Measurements from ENCODE around the gene KLF11. TPM values are rescaled to one million over a fixed set of nuclear protein-coding genes. Genes with fewer than 3 reads are reported as not detected.
A peak's percentile ranks its signal among the peaks of the same experiment; 100 is the strongest.

Gene KLF11
- total RNA-seq, 1 donor from 2014 or later, result 4.4 TPM

DNA sequence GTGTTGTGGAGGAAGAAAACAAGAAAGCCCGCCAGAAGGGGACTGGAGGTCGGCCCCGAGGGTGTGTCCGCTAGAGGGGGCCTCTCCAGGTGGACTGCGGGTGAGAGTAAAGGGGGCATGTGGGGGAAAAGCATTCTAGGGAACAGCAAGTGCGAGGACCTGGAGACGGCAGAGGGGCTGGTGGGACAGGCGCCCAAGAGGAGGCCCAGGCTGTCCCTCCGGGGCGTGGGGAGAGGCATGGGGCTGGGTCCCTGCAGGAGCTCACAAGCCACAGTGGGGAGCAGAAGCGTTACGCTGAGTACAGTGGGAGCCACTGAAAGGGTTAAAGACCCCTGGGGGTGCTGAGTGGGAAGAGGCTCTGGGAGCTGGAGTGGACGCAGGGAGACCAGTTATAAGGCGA lies 1.6 kb upstream of the KLF11 start:
- DNase-seq (ENCODE audit: low read depth in 2 of 2), result no peak

DNA sequence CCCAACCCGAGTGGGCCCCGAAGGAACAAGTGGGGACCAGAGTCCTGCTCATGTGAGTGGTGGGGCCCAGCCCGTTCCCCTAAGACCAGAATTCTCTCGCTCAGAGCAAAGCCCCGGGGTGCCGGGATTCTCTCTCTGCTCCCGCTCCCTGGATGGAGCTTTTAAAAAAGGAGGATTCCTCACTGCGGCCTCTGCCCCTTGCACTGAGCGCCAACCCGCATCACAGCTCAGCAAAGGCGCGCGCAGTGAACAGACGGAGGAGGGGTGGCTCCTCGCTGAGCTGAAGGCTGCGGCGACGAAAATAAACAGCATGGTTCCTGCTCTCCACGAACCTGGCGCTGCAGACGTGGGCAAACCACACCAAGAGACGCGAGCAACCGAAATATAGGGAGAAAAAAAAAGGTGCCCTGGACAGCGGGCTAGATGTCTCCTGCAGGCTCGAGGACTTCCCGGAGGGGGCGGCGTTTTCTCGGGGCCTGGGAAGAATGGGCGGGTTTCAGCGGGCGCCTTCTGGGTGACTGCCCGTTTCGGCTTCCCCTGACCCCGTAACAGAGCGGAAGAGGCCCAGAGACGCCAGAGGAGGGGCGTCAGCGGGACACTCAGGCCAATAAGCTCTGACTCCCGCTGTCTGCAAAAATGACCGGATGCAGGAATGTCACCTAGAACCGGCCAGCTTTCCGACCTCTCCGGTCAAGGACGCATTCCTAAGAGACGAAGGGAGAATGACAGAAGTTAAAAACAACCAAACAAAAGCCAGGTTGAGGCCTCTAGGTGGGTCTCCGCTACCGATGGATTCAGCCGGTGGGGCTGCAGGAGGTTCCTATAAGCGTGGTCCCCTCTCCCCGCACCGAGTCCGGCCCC lies 819 bp upstream of the KLF11 start:
- peak; percentile 36 to 79 for DNase-seq (ENCODE audit: low read depth in 2 of 2)

DNA sequence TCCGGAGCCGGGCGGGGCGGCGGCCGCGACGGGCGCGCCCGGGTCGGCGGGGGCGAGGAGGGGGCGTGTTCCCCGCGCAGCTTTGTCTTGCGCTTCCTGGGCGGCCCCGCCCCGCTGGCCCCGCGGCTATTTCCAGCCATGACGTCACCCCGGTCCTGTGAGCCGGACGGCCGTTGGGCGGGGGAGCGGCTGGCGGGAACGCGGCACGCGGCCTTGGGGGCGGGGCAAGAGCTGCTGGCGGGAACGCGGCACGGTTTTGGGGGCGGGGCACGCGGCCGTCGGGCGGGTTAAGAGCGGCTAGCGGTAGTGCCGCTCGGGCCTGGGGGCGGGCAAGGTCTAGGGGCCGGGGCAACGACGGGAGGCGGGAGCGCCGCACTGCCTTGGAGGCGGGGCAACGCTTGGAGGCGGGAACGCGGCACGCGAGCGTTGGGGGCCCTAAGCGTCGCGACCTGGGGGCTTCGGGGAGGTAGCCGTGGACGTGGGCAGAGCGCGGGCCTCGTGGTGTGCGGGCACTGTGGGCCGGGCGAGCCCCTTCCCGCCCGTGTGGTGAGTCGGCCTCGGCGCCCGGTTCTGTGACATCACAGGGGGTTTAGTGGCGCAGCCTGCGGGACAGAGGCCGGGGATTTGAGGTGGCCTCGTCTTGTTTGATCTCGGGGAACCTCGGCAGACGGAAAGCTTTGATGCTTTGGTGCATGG lies 704 bp downstream of the KLF11 start:
- DNase-seq (ENCODE audit: low read depth in 2 of 2), result peak; percentile 82 to 95

DNA sequence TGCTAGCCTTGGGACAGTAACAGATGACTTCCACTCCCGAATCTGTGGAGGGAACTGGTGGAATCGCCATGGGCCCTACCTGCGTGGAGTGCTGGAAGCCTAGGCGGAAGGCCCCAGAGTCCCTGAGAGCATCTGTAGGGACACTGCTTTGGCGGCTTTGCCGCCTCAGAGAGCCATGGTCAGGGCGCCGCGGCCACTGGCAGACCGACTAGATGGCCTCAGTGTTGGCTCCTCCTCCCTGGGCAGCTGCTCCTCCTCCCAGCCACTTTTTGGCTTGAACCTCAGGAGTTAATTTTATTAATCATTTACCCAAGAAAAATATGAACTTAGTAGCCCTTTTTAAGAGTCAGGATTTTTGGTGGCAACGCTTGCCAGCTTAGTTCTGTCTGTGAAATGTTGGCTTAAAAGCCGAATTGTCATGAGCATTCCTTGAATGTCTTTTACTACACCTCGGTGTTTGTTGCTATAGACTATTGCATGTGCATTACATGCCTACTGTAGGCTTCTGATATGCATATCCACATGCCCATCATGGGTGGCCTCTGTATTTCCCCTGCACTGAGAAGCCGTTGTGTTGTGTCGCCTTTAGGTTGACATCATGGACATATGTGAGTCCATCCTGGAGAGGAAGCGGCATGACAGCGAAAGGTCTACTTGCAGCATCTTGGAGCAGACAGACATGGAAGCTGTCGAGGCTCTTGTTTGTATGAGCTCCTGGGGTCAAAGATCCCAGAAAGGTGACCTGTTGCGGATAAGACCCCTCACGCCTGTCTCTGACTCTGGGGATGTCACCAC lies 2.4 kb downstream of the KLF11 start:
- no peak for DNase-seq (ENCODE audit: low read depth in 2 of 2)

DNA sequence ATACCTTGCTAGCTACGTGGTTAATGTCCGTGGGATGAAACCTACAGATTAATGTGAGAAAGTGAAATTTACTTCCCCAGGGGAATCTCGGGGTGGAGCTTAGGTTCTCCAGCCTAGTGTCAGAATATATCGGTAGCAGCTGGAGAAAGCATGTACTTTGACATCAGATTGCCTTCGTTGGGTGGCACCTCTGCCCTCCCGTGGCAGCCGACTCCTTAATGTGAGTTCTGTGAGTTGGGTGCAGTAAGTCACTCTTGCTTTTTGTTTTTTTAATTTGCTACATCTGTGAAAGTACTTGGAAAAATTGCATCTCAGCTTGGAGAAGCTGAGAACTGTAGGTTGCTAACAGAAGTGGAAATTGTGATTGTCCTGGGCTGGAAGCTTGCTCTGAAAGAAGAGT lies 3.6 kb downstream of the KLF11 start:
- no peak for DNase-seq (ENCODE audit: low read depth in 2 of 2)

DNA sequence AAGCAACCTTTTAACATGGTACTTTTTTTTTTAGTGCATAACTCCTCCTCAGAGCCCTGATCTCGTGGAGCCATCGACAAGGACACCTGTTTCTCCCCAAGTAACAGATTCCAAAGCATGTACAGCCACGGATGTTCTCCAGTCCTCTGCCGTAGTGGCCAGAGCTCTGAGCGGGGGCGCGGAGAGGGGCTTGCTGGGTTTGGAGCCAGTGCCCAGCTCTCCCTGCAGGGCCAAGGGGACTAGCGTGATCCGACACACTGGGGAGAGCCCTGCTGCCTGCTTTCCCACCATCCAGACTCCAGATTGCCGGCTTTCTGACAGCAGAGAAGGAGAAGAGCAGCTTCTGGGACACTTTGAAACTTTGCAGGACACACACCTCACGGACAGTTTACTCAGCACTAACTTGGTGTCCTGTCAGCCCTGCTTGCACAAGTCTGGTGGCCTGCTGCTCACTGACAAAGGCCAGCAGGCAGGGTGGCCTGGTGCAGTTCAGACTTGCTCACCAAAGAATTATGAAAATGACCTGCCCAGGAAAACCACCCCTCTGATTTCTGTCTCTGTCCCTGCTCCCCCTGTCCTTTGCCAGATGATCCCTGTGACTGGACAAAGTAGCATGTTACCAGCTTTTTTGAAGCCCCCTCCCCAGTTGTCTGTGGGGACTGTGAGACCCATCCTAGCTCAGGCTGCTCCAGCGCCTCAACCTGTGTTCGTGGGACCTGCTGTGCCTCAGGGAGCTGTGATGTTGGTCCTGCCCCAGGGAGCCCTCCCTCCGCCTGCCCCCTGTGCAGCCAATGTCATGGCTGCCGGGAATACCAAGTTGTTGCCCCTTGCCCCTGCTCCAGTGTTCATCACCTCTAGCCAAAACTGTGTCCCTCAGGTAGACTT lies 4.5 kb downstream of the KLF11 start:
- no peak for DNase-seq (ENCODE audit: low read depth in 2 of 2)

DNA sequence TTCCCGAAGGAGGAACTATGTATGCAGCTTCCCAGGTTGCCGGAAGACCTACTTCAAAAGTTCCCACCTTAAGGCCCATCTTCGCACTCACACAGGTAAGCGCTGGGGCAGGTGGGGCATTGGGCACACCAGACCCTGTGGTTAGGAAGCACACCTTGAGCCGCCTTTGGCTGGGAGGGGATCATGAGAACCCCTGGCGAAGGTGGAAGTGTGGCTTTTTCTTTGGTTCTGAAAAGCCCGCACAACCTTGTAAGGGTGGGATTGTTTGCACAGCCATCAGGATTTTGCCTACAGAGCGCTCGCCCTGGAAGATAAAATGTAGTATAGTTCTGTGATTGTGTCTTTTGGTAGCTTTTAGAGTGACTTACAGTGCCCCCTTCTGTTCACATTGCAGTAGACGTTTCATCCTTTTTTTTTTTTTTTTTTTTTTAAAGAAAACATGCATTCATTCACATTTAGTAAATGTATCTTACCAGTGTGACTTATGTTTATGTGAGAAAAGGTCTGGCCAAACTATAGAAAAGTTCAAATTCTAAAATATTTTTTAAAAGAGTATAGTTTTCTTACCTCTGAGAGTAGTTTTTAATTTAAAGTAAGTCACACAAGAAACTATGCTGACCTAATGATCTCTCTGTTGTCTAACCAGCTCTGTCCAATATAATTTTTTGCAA lies 5.3 kb downstream of the KLF11 start:
- DNase-seq (ENCODE audit: low read depth in 2 of 2), result peak; percentile 54 to 71

DNA sequence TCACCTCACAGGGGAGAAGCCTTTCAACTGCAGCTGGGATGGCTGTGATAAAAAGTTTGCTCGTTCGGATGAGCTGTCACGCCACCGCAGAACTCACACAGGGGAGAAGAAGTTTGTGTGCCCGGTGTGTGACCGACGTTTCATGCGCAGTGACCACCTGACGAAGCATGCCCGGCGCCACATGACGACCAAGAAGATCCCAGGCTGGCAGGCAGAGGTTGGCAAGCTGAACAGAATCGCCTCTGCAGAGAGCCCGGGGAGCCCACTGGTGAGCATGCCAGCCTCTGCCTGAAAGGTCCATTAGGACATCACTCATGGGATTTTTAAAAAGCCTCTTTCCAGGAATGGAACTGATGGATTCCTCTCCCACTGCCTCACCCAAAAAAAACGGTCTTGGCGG lies 8.9 kb downstream of the KLF11 start:
- no peak for DNase-seq (ENCODE audit: low read depth in 2 of 2)

DNA sequence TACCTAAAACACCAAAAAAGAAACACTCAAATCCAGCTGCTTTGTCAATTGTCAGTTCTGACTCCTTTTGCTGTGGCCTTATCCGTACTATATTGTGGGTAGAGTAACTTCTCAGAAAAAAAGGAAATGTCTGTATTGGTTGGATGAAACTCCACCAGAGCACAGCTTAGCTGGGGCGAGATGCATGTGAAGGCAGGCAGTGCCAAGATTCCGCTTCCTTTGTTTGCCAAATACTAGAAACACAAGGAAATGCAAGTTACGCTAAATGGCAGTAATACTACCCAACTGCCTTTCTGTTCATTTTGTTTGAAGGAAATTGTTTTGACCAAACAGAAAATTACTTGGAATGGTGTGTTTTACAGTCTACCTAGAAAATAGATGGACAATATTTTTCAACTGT lies 10.0 kb downstream of the KLF11 start:
- DNase-seq (ENCODE audit: low read depth in 2 of 2), result no peak

DNA sequence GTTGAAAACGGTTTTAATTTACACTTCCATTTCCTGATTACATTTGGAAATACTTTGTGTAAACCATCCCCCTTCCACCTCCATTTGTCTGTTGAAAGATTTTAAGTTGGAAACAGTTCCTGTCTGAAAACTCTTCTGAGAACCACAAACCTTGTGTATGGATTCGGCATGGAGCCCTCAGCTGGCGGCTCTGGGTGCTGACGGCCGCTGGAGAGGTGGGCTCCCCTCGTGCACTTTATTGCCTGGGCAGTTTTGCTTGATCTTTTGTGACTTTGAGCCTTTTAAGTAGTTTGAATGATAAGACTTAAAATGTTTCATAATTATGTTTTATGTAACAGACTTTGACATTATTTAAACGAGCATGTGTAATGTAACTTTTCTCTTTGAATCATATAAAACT lies 11.1 kb downstream of the KLF11 start:
- DNase-seq (ENCODE audit: low read depth in 2 of 2), result no peak

DNA sequence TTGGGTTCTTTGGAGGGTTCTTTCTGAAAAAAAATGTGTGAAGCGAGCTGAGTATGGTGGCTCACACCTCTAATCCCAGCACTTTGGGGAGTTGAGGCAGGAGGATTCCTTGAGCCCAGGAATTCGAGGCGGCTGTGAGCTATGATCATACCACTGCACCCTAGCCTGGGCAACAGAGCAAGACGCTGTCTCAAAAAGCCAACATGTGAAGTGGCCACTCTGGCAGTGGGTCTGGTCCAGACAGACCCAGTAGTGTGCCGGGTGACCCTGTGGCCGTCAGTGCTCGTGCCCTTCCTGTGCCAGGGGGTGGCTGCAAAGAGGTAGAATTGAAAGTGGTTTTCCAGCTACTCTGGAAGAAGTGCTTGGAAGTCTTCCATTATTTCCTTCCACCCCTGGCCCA lies 11.6 kb downstream of the KLF11 start:
- DNase-seq (ENCODE audit: low read depth in 2 of 2), result no peak

DNA sequence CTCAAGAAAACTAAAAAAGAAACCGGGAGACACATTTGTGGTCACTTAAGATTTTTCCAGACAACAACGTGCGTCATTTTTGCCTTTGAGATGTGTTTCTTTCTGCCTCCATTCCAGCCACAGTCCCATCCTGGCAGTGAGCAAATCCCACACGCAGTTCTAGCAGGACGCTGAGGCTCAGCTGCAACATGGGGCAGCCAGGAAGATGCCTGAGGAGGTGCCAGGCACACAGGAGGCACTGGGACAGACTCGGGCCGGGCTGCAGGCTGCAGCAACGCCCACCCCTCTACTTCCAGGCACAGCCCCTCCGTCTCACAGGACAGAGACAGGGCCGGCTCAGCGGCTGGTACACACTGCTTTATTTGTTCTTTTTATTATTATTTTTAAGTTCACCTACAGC lies 13.1 kb downstream of the KLF11 start:
- DNase-seq (ENCODE audit: low read depth in 2 of 2), result no peak

DNA sequence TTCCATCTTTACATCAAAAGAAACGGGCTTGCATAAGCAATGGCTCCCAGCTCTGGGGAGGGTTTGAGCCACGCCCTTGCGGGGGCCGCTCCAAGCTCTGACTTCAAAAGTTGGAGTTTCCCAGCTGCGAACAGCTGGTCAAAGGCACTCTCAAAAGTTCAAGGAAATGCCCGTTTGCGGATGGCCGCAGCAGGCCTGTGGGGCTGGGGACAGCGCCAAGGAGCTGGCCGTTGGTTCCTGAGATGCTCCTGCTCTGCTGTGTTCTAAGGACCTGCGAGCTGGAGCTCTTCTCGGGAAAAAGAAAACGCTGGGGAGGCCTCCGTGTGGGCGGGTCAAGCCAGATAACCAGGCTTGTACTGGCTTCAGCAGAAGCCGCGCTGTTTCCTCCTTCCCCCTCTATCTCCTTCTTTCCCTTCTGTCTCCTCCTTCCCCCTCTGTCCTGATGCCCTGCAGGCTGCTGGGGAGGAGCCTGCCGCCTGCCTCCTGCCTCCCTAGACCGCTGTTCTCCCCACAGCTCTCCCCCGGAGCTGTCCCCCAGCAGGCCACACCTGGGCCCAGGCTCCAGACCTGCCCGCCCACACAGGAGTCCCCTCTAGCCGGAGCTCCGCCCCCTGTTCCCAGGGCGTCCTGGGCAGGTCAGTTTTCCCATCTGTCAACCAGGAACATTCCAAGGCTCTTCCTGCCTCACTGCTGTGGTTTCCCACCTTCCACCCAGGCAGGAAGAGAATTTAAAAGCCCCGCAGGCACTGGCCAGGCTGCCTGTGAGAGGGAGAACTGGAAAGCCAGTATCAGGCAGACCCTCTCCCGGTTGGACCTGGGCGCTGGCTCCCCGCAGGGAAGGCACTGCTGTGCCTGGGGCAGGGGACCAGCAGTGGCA lies 14.1 kb downstream of the KLF11 start:
- peak in 1 of 2 donors; percentile 15 for DNase-seq (ENCODE audit: low read depth in 2 of 2)

DNA sequence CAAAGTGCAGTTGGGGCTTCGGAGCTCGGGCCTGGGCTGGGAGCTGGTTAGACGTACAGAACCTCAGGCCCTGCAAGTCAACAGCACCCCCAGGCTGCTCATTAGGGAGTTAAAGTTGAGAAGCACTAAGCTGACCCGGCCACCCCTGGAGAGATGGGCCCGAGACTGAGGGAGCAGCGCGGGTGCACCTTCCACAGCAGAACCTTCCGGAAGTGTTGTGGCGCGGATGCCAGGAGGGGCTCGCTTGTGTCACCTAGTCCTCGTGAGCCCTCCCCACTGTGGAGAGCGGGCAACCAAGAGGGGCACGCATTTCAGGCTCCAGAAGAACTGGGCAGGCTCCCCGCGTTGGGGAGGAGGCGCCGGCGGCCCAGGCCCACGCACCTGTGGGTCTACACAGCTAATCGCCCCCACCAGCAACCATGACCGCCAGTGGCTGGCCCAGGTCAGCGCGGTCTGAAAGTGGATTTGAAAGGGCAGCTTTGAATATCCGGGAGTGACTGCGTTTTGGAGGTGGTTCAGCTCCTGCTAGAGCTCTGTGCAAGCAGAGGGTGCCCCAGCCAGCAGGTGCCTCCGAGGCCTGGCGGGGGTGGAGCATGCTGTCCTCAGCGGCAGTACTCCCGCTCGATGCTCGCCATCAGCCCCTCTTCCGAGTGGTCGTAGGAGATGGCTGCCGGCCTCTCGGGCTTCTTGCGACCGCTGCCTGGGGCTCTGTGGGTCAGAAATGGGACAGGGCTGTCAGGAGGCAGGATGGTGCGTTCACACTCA lies 15.1 kb downstream of the KLF11 start:
- no peak for DNase-seq (ENCODE audit: low read depth in 2 of 2)

DNA sequence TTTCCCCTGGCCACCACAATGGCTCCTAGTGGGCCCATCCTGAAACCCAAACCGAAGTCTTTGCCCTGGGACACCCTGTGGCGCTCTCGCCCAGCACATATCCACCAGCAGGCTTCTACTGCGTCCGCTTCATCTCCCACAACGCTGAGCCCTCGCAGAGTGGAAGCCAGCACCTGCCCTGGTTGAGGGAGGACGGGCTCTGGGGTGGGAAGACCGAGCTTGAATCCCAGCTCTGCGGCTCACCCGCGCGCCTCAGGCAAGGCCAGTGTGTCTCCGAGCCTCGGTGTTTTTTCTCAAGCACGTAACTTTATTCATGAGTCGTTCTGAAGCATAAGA lies 15.6 kb downstream of the KLF11 start:
- no peak for DNase-seq (ENCODE audit: low read depth in 2 of 2)

DNA sequence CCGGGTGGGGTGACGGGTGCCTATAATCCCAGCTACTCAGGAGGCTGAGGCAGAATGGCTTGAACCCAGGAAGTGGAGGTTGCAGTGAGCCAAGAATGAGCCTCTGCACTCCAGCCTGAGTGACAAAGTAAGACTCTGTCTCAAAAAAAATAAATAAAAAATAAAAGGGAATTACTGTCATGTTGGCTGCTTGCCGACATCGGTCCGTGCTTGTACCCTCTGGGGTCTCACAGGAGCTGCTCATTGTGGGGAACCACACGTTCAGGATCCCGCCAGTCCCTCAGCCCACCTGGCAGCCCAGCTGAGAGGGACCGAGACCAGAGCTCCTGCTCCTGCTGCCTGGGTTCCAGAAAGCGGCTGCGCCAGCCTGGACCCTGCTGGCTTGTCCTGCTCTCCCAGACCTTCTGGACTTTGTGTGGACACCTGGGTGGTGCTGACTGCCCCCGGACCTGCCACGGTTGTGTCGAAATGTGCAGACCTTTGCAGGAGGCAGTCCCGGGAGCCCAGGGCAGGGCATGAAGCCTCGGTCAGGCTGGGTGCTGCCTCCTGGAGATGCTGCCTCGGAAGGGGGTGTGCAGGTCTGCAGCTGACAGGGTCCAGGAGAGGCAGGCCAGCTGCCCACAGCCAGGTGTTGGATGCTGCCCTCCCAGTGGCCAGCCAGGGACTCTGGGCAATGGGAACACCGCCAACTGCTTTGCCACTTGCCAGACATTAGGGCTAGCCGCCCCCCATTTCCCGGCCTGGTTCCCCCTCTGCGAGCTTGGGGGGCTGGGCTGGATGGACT lies 16.4 kb downstream of the KLF11 start:
- no peak for DNase-seq (ENCODE audit: low read depth in 2 of 2)

DNA sequence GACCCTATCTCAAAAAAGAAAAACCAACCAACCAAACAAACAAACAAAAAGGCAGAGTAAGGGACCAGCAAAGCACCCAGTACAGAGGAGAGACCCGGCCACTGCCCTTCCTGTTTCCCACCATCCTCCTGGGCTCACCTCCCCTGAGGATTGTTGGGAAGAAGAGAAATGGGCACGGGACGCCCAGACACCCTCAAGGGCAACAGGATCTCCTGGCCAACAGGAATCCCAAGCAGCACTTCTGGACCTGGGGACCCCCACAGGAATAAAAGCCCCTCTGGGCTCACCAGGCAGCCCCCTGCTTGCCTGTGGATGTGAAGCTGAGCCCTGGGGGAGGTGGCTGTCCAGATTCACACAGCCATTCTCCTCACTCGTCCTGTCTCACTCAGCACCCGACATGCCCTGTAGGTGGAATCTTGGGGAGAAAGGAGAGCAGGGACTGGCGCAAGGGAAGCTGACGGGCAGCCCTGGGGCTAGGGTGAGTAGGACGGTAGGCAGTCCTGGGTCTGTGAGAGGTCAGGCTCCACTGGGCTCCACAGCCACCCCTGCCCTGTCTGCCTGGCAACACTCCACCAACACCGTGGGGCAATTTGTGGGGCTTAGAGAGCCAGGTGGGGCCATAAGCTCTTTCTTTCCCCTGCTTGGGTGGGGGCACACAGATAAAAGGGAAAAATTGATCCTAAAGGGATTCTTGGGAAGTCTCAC lies 18.0 kb downstream of the KLF11 start:
- no peak for DNase-seq (ENCODE audit: low read depth in 2 of 2)

DNA sequence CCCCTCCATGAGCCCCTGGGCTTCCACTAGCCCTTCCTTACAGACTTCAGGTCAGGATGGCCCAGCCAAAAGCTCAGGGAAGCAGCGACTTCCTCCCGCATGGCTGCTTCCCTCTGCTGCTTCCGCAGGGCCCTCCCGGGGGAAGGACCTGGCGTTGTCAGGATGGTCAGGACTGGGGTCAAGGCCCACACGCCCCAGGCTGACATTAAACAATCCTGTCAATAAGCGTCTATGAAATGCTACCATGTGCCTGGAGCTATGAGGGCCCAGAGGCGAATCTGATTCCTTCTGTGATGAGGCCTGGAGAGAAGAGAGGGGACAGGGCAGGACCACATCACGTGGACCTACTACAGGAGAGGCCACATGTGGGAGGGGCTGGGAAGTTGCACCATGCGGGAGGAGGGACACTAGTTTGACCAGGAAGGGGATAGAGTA lies 19.6 kb downstream of the KLF11 start:
- DNase-seq (ENCODE audit: low read depth in 2 of 2), result no peak

Data from dermis microvascular lymphatic vessel endothelial cell (primary cell).